ENCODE data around the gene IGF2R.
A peak's percentile ranks its signal among the peaks of the same experiment; 100 is the strongest.

DNA sequence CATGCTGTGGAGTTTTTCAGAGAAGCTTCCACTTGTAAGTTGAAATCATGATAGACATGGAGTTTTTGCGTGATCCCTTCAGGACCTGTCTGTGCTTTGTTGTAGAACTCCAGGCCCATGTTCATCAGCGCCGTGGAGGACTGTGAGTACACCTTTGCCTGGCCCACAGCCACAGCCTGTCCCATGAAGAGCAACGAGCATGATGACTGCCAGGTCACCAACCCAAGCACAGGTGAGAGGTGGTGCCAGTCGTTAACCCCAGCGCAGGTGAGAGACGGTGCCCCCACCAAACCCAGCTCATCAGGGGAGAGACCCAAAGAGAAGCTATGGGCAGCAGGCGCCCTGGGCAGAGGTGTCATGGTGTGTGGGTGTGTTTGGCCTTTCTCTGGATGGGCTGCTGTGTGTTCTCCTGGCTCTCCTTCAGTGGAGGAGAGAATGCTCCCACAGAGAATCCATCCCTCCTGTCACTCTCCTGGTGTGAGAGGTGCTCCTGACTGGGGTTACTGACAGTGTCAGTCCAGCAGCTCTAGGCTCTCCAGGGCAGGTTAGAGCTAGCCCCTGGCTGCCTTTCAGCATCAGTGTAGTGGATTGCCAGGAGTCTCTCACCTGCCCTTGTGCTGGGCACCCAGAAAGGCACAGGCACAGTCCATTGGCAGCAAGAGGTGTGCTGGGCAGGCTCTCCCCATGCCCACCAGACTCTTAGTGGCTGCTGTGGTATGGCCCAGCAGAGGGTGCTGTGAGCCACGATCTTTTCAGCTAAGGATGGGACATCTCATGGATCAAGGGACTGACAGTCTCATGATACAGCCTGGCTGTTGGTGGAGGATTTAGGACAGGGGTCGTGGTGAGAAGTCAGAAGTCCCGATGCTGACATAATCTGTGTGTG is 103.2 kb downstream of the IGF2R start:
- TF ChIP-seq, protein P1, sequence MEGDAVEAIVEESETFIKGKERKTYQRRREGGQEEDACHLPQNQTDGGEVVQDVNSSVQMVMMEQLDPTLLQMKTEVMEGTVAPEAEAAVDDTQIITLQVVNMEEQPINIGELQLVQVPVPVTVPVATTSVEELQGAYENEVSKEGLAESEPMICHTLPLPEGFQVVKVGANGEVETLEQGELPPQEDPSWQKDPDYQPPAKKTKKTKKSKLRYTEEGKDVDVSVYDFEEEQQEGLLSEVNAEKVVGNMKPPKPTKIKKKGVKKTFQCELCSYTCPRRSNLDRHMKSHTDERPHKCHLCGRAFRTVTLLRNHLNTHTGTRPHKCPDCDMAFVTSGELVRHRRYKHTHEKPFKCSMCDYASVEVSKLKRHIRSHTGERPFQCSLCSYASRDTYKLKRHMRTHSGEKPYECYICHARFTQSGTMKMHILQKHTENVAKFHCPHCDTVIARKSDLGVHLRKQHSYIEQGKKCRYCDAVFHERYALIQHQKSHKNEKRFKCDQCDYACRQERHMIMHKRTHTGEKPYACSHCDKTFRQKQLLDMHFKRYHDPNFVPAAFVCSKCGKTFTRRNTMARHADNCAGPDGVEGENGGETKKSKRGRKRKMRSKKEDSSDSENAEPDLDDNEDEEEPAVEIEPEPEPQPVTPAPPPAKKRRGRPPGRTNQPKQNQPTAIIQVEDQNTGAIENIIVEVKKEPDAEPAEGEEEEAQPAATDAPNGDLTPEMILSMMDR (IDR thresholded peaks at IDR 0.05): peak in 1 of 3 donors; percentile 7
- TF ChIP-seq POLR2A (IDR thresholded peaks at IDR 0.05): no peak
